Uterus (tissue), 2 donors: ENCODE data around the gene CAMTA1.

Experiments
- CTCF ChIP-seq, 4 experiments: fragments of 200-600 bp in 2 of 4; fragments of 450-650 bp in 2 of 4; sonication (generic) in 2 of 4; IDR thresholded peaks; one replicate each; pipeline ENCODE4 v1.5.1; 2016 to 2019; ENCODE audit warnings: antibody characterized with exemption in 4 of 4, mild to moderate bottlenecking in 2 of 4, moderate library complexity in 1 of 4
- POLR2A ChIP-seq, 2 donors: fragments of 450-650 bp; IDR thresholded peaks; one replicate each; pipeline ENCODE4 v1.6.1; 2016; ENCODE audit warnings: antibody characterized with exemption in 2 of 2, mild to moderate bottlenecking in 1 of 2, moderate library complexity in 1 of 2

GRCh38 chr1:7609311-7609994 is 824.2 kb downstream of the CAMTA1 start:
- TF ChIP-seq CTCF (IDR thresholded peaks at IDR 0.05) (no peak), POLR2A (IDR thresholded peaks at IDR 0.05) (no peak)
